Measurements from ENCODE around the gene DNAJC1. TPM values are rescaled to one million over a fixed set of nuclear protein-coding genes. Genes with fewer than 3 reads are reported as not detected.

The DNAJC1 gene
- total RNA-seq, 1 donor from 2014 or later = 66.8 TPM

DNA sequence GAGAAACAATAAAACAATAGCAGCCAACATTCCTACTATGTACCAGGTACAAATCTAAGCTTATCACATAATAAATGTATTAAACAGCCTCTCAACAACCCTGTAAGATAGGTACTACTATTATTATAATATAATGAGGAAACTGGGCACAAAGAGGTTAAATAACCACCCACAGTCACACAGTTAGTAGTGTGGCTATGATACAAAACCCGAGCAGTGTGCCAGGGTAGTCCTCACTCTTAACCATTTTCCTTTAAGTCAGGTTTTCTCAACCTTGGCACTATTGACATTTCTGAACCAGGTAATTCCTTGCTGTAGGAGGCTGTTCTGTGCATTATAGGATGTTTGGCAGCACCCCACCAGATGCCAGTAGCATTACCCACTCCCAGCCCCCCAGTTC is 48.8 kb downstream of the DNAJC1 start:
- Mint-ChIP-seq H3K27me3 (ENCODE audit: low read depth, unreplicated experiment) (no peaks in the 10 kb centered on the region), H3K36me3 (ENCODE audit: low read depth, unreplicated experiment) (no peaks in the 10 kb centered on the region), H3K4me3 (ENCODE audit: unreplicated experiment) (no peak overlapping the region), H3K4me1 (ENCODE audit: low read depth, unreplicated experiment) (peaks cover 5% of the 10 kb centered on the region), H3K9me3 (ENCODE audit: unreplicated experiment) (no peaks in the 10 kb centered on the region), H3K27ac (ENCODE audit: unreplicated experiment) (no peak overlapping the region)
- no peaks in the 10 kb centered on the region for H3K27me3 ChIP-seq (ENCODE audit: insufficient read depth, low read length)
- DNase-seq (ENCODE audit: low read depth) = no peak
- H3K27ac ChIP-seq (ENCODE audit: low read depth, low read length) = no peak overlapping the region
- peaks cover 3% of the 10 kb centered on the region for H4K20me1 ChIP-seq (ENCODE audit: insufficient read depth, low read length)
- no peak overlapping the region for H3K9ac ChIP-seq (ENCODE audit: low read length)
- no peak for TF ChIP-seq EZH2 (IDR thresholded peaks at IDR 0.05; ENCODE audit: insufficient read depth, low read length)
- TF ChIP-seq, protein P1, sequence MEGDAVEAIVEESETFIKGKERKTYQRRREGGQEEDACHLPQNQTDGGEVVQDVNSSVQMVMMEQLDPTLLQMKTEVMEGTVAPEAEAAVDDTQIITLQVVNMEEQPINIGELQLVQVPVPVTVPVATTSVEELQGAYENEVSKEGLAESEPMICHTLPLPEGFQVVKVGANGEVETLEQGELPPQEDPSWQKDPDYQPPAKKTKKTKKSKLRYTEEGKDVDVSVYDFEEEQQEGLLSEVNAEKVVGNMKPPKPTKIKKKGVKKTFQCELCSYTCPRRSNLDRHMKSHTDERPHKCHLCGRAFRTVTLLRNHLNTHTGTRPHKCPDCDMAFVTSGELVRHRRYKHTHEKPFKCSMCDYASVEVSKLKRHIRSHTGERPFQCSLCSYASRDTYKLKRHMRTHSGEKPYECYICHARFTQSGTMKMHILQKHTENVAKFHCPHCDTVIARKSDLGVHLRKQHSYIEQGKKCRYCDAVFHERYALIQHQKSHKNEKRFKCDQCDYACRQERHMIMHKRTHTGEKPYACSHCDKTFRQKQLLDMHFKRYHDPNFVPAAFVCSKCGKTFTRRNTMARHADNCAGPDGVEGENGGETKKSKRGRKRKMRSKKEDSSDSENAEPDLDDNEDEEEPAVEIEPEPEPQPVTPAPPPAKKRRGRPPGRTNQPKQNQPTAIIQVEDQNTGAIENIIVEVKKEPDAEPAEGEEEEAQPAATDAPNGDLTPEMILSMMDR (IDR thresholded peaks at IDR 0.05; ENCODE audit: insufficient read depth, low read depth, low read length) = no peak
- H3K9me3 ChIP-seq (ENCODE audit: insufficient read depth, low read depth, low read length) = no peaks in the 10 kb centered on the region
- FAIRE-seq = peak; percentile 39
- H3K79me2 ChIP-seq (ENCODE audit: insufficient read depth, low read length) = peaks cover 20% of the 10 kb centered on the region
- no peak overlapping the region for H3K4me3 ChIP-seq (ENCODE audit: insufficient read depth, low read depth, low read length)
- no peak overlapping the region for H3K4me2 ChIP-seq (ENCODE audit: low read length)
- no peaks in the 10 kb centered on the region for H3K36me3 ChIP-seq (ENCODE audit: insufficient read depth, low read length)
- H3K4me1 ChIP-seq (ENCODE audit: insufficient read depth, low read length) = no peaks in the 10 kb centered on the region
- H2AFZ ChIP-seq (ENCODE audit: low read depth, low read length) = no peak overlapping the region

DNA sequence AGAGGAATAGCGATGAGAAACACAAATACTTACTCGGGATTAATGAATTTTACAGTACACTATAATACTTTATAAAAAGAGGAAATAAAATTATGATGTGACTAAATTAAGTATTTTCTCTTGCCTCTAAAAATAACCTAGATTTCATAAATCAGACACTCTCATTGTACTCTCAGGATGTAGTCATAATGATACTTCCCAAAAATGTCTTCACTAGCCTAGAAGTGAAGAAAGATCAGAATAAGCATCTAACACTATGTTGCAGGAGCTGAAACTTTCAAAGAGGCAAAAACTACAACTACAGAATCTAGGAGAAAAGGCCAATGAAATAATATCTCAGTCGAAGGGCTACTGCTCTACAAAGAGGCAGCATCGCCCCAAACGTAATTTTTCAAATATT is 49.4 kb downstream of the DNAJC1 start:
- Histone ChIP-seq H3K9ac (ENCODE audit: low read length) (no peak overlapping the region), H4K20me1 (ENCODE audit: insufficient read depth, low read length) (peaks cover 3% of the 10 kb centered on the region), H3K27me3 (ENCODE audit: insufficient read depth, low read length) (no peaks in the 10 kb centered on the region), H2AFZ (ENCODE audit: low read depth, low read length) (no peak overlapping the region), H3K79me2 (ENCODE audit: insufficient read depth, low read length) (peaks cover 20% of the 10 kb centered on the region), H3K4me2 (ENCODE audit: low read length) (no peak overlapping the region), H3K9me3 (ENCODE audit: insufficient read depth, low read depth, low read length) (no peaks in the 10 kb centered on the region), H3K36me3 (ENCODE audit: insufficient read depth, low read length) (no peaks in the 10 kb centered on the region), H3K27ac (ENCODE audit: low read depth, low read length) (no peak overlapping the region), H3K4me3 (ENCODE audit: insufficient read depth, low read depth, low read length) (no peak overlapping the region), H3K4me1 (ENCODE audit: insufficient read depth, low read length) (no peaks in the 10 kb centered on the region)
- no peaks in the 10 kb centered on the region for H3K27me3 Mint-ChIP-seq (ENCODE audit: low read depth, unreplicated experiment)
- H3K4me3 Mint-ChIP-seq (ENCODE audit: unreplicated experiment) = no peak overlapping the region
- DNase-seq (ENCODE audit: low read depth) = no peak
- TF ChIP-seq, protein P1 (IDR thresholded peaks at IDR 0.05; ENCODE audit: insufficient read depth, low read depth, low read length) = no peak
- TF ChIP-seq EZH2 (IDR thresholded peaks at IDR 0.05; ENCODE audit: insufficient read depth, low read length) = no peak
- H3K4me1 Mint-ChIP-seq (ENCODE audit: low read depth, unreplicated experiment) = peaks cover 5% of the 10 kb centered on the region
- no peaks in the 10 kb centered on the region for H3K36me3 Mint-ChIP-seq (ENCODE audit: low read depth, unreplicated experiment)
- no peak for FAIRE-seq
- H3K9me3 Mint-ChIP-seq (ENCODE audit: unreplicated experiment) = no peaks in the 10 kb centered on the region
- no peak overlapping the region for H3K27ac Mint-ChIP-seq (ENCODE audit: unreplicated experiment)

DNA sequence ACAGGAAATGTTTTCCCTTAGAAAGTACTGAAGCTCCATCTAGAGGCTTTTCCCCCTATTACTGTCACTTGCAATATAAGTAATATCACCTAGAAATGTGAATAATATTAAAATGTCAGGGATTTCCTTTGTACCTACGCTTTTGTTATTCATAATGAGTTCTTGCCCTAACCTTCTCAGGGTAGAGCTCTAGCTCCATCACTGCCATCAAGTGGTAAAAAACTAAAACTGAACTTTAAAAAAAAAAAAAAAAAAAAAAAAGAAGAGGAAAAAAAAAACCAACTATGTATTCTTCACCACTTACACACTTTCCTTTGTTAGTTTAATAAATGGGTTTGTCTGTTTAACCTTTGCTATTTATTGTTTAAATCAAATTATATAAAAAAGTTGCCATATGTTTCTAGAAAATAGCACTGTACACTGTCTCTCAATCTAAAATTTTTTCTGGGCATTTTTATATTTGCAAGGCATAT is 49.9 kb downstream of the DNAJC1 start:
- Histone ChIP-seq H3K9me3 (ENCODE audit: insufficient read depth, low read depth, low read length) (no peaks in the 10 kb centered on the region), H3K9ac (ENCODE audit: low read length) (no peak overlapping the region), H2AFZ (ENCODE audit: low read depth, low read length) (no peak overlapping the region), H3K36me3 (ENCODE audit: insufficient read depth, low read length) (no peaks in the 10 kb centered on the region), H3K27me3 (ENCODE audit: insufficient read depth, low read length) (no peaks in the 10 kb centered on the region), H4K20me1 (ENCODE audit: insufficient read depth, low read length) (peaks cover 3% of the 10 kb centered on the region), H3K4me3 (ENCODE audit: insufficient read depth, low read depth, low read length) (no peak overlapping the region), H3K4me1 (ENCODE audit: insufficient read depth, low read length) (no peaks in the 10 kb centered on the region), H3K79me2 (ENCODE audit: insufficient read depth, low read length) (peaks cover 16% of the 10 kb centered on the region), H3K4me2 (ENCODE audit: low read length) (no peak overlapping the region), H3K27ac (ENCODE audit: low read depth, low read length) (no peak overlapping the region)
- Mint-ChIP-seq H3K9me3 (ENCODE audit: unreplicated experiment) (no peaks in the 10 kb centered on the region), H3K36me3 (ENCODE audit: low read depth, unreplicated experiment) (no peaks in the 10 kb centered on the region), H3K4me3 (ENCODE audit: unreplicated experiment) (no peak overlapping the region), H3K27ac (ENCODE audit: unreplicated experiment) (no peak overlapping the region), H3K27me3 (ENCODE audit: low read depth, unreplicated experiment) (no peaks in the 10 kb centered on the region), H3K4me1 (ENCODE audit: low read depth, unreplicated experiment) (peaks cover 5% of the 10 kb centered on the region)
- TF ChIP-seq, protein P1 (IDR thresholded peaks at IDR 0.05; ENCODE audit: insufficient read depth, low read depth, low read length) = peak; percentile 26
- no peak for TF ChIP-seq EZH2 (IDR thresholded peaks at IDR 0.05; ENCODE audit: insufficient read depth, low read length)
- DNase-seq (ENCODE audit: low read depth) (peak; percentile 47), FAIRE-seq (no peak)

All from astrocyte (in vitro differentiated cells and primary cell).